ENCODE measurements around the gene CACNA1D. TPM values are rescaled to one million over a fixed set of nuclear protein-coding genes. Genes with fewer than 3 reads are reported as not detected.
A peak's percentile ranks its signal among the peaks of the same experiment; 100 is the strongest.

CACNA1D gene
- total RNA-seq, 5 donors from 2014 or later (not counting 1 experiment from before 2014, with no cell fraction given) = 0.09 to 0.47 (median 0.34) TPM; not detected in 1

GRCh38 chr3:53491276-53491675 is 3.1 kb upstream of the CACNA1D start:
- POLR2A ChIA-PET = no interaction called here
- H3K27me3 Mint-ChIP-seq = peaks cover 33 to 42% of the 10 kb centered on the region in 2 donors
- no peak for ATAC-seq (replicated peaks in 1 of 4)
- no peaks in the 10 kb centered on the region for H3K36me3 Mint-ChIP-seq
- WGBS (ENCODE audit: insufficient coverage) = 78% methylated on average over 6 of the region's 6 CpGs
- H3K27ac ChIP-seq (ENCODE audit: low read length) = no peak overlapping the region
- H3K4me3 ChIP-seq (ENCODE audit: control insufficient read depth in 1 of 2, extremely low read depth in 1 of 2, low read length in 1 of 2) = no peak overlapping the region
- no peak overlapping the region for H3K4me3 Mint-ChIP-seq
- peaks cover 4 to 12% (median 7%) of the 10 kb centered on the region in 3 donors for H3K4me1 Mint-ChIP-seq
- CTCF ChIA-PET = no interaction called here
- peaks cover 0 to 14% of the 10 kb centered on the region in 2 experiments for H3K4me1 ChIP-seq (ENCODE audit: control insufficient read depth in 1 of 2, extremely low read depth in 1 of 2, insufficient read depth in 2 of 2, low read length in 2 of 2)
- H3K36me3 ChIP-seq (ENCODE audit: control insufficient read depth in 2 of 2, extremely low read depth in 1 of 2, insufficient read depth in 1 of 2, low read length in 1 of 2) = no peaks in the 10 kb centered on the region
- H3K9me3 ChIP-seq = no peaks in the 10 kb centered on the region
- DNase-seq = no peak
- peaks cover 13 to 32% of the 10 kb centered on the region in 2 experiments for H3K27me3 ChIP-seq (replicated peaks in 1 of 2; ENCODE audit: control insufficient read depth in 2 of 2, extremely low read depth in 1 of 2, insufficient read depth in 2 of 2, low read length in 1 of 2)
- no peak overlapping the region for H3K27ac Mint-ChIP-seq
- H3K9me3 Mint-ChIP-seq = no peaks in the 10 kb centered on the region

- Histone ChIP-seq H3K27me3 (replicated peaks in 1 of 2; ENCODE audit: control insufficient read depth in 2 of 2, extremely low read depth in 1 of 2, insufficient read depth in 2 of 2, low read length in 1 of 2) (peaks cover 23 to 36% of the 10 kb centered on the region in 2 experiments), H3K4me1 (ENCODE audit: control insufficient read depth in 1 of 2, extremely low read depth in 1 of 2, insufficient read depth in 2 of 2, low read length in 2 of 2) (peaks cover 0 to 14% of the 10 kb centered on the region in 2 experiments), H3K36me3 (ENCODE audit: control insufficient read depth in 2 of 2, extremely low read depth in 1 of 2, insufficient read depth in 1 of 2, low read length in 1 of 2) (no peaks in the 10 kb centered on the region), H3K4me3 (ENCODE audit: control insufficient read depth in 1 of 2, extremely low read depth in 1 of 2, low read length in 1 of 2) (no peak overlapping the region), H3K27ac (ENCODE audit: low read length) (no peak overlapping the region), H3K9me3 (no peaks in the 10 kb centered on the region)
- Mint-ChIP-seq H3K27ac (no peak overlapping the region), H3K36me3 (no peaks in the 10 kb centered on the region), H3K4me1 (peaks cover 4 to 16% (median 11%) of the 10 kb centered on the region in 3 donors), H3K27me3 (peaks cover 52 to 60% of the 10 kb centered on the region in 2 donors), H3K4me3 (peak overlapping the region; percentile 57 to 66 (median 59)), H3K9me3 (no peaks in the 10 kb centered on the region)
- ATAC-seq (replicated peaks in 1 of 4) (no peak), DNase-seq (no peak)
- WGBS (ENCODE audit: insufficient coverage) = 0% methylated on average over 1 of the region's 13 CpGs
- ChIA-PET CTCF (no interaction called here), POLR2A (no interaction called here)
Measured at GRCh38 chr3:53493595-53493962, 832 bp upstream of the CACNA1D start.

GRCh38 chr3:53495146-53495519 is 722 bp downstream of the CACNA1D start:
- 7% methylated on average over 8 of the region's 27 CpGs for WGBS (ENCODE audit: insufficient coverage)
- Mint-ChIP-seq H3K4me3 (peak overlapping the region; percentile 21 to 70 (median 23)), H3K27me3 (peaks cover 52 to 69% of the 10 kb centered on the region in 2 donors)

GRCh38 chr3:53495520-53496391 is 1.3 kb downstream of the CACNA1D start:
- no peaks in the 10 kb centered on the region for H3K9me3 ChIP-seq
- Mint-ChIP-seq H3K27me3 (peaks cover 46 to 66% of the 10 kb centered on the region in 2 donors), H3K36me3 (no peaks in the 10 kb centered on the region), H3K27ac (peak overlapping the region in 1 of 2 donors; percentile 32), H3K4me3 (peak overlapping the region; percentile 19 to 70 (median 23)), H3K9me3 (no peaks in the 10 kb centered on the region), H3K4me1 (peaks cover 4 to 16% (median 11%) of the 10 kb centered on the region in 3 donors)
- ChIA-PET POLR2A (no interaction called here), CTCF (no interaction called here)
- 15% methylated on average over 52 of the region's 57 CpGs for WGBS (ENCODE audit: insufficient coverage)
- peaks cover 0 to 14% of the 10 kb centered on the region in 2 experiments for H3K4me1 ChIP-seq (ENCODE audit: control insufficient read depth in 1 of 2, extremely low read depth in 1 of 2, insufficient read depth in 2 of 2, low read length in 2 of 2)
- H3K36me3 ChIP-seq (ENCODE audit: control insufficient read depth in 2 of 2, extremely low read depth in 1 of 2, insufficient read depth in 1 of 2, low read length in 1 of 2) = no peaks in the 10 kb centered on the region
- peak in 1 of 4 experiments; percentile 27 for ATAC-seq (replicated peaks in 1 of 4)
- peaks cover 23 to 39% of the 10 kb centered on the region in 2 experiments for H3K27me3 ChIP-seq (replicated peaks in 1 of 2; ENCODE audit: control insufficient read depth in 2 of 2, extremely low read depth in 1 of 2, insufficient read depth in 2 of 2, low read length in 1 of 2)
- no peak overlapping the region for H3K27ac ChIP-seq (ENCODE audit: low read length)
- no peak overlapping the region for H3K4me3 ChIP-seq (ENCODE audit: control insufficient read depth in 1 of 2, extremely low read depth in 1 of 2, low read length in 1 of 2)
- DNase-seq = no peak

More at GRCh38 chr3:53495146-53495519, 722 bp downstream of the CACNA1D start:
- Mint-ChIP-seq H3K36me3 (no peaks in the 10 kb centered on the region), H3K27ac (no peak overlapping the region), H3K9me3 (no peaks in the 10 kb centered on the region), H3K4me1 (peaks cover 4 to 16% (median 11%) of the 10 kb centered on the region in 3 donors)
- H3K9me3 ChIP-seq = no peaks in the 10 kb centered on the region
- ATAC-seq (replicated peaks in 1 of 4) = no peak
- ChIA-PET POLR2A (no interaction called here), CTCF (no interaction called here)
- peaks cover 23 to 39% of the 10 kb centered on the region in 2 experiments for H3K27me3 ChIP-seq (replicated peaks in 1 of 2; ENCODE audit: control insufficient read depth in 2 of 2, extremely low read depth in 1 of 2, insufficient read depth in 2 of 2, low read length in 1 of 2)
- no peak overlapping the region for H3K27ac ChIP-seq (ENCODE audit: low read length)
- DNase-seq = peak in 1 of 35 experiments; percentile 0
- peaks cover 0 to 14% of the 10 kb centered on the region in 2 experiments for H3K4me1 ChIP-seq (ENCODE audit: control insufficient read depth in 1 of 2, extremely low read depth in 1 of 2, insufficient read depth in 2 of 2, low read length in 2 of 2)
- H3K36me3 ChIP-seq (ENCODE audit: control insufficient read depth in 2 of 2, extremely low read depth in 1 of 2, insufficient read depth in 1 of 2, low read length in 1 of 2) = no peaks in the 10 kb centered on the region
- H3K4me3 ChIP-seq (ENCODE audit: control insufficient read depth in 1 of 2, extremely low read depth in 1 of 2, low read length in 1 of 2) = no peak overlapping the region

- Mint-ChIP-seq H3K36me3 (no peaks in the 10 kb centered on the region), H3K9me3 (no peaks in the 10 kb centered on the region), H3K4me3 (peak overlapping the region in 2 of 3 donors; percentile 7 to 70), H3K27me3 (peaks cover 45 to 64% of the 10 kb centered on the region in 2 donors), H3K27ac (no peak overlapping the region), H3K4me1 (peaks cover 4 to 16% (median 11%) of the 10 kb centered on the region in 3 donors)
- Histone ChIP-seq H3K36me3 (ENCODE audit: control insufficient read depth in 2 of 2, extremely low read depth in 1 of 2, insufficient read depth in 1 of 2, low read length in 1 of 2) (no peaks in the 10 kb centered on the region), H3K4me3 (ENCODE audit: control insufficient read depth in 1 of 2, extremely low read depth in 1 of 2, low read length in 1 of 2) (no peak overlapping the region), H3K27me3 (replicated peaks in 1 of 2; ENCODE audit: control insufficient read depth in 2 of 2, extremely low read depth in 1 of 2, insufficient read depth in 2 of 2, low read length in 1 of 2) (peaks cover 23 to 36% of the 10 kb centered on the region in 2 experiments), H3K4me1 (ENCODE audit: control insufficient read depth in 1 of 2, extremely low read depth in 1 of 2, insufficient read depth in 2 of 2, low read length in 2 of 2) (peaks cover 0 to 14% of the 10 kb centered on the region in 2 experiments), H3K27ac (ENCODE audit: low read length) (no peak overlapping the region), H3K9me3 (no peaks in the 10 kb centered on the region)
- ChIA-PET CTCF (no interaction called here), POLR2A (no interaction called here)
- ATAC-seq (replicated peaks in 1 of 4) (no peak), DNase-seq (no peak)
- 25% methylated on average over 2 of the region's 2 CpGs for WGBS (ENCODE audit: insufficient coverage)
Measured at GRCh38 chr3:53496392-53496670, 1.9 kb downstream of the CACNA1D start.

GRCh38 chr3:53496984-53497383 is 2.6 kb downstream of the CACNA1D start:
- Mint-ChIP-seq H3K9me3 (no peaks in the 10 kb centered on the region), H3K36me3 (no peaks in the 10 kb centered on the region), H3K27me3 (peaks cover 39 to 59% of the 10 kb centered on the region in 2 donors), H3K27ac (no peak overlapping the region), H3K4me3 (no peak overlapping the region), H3K4me1 (peaks cover 4 to 16% (median 11%) of the 10 kb centered on the region in 3 donors)
- no peaks in the 10 kb centered on the region for H3K36me3 ChIP-seq (ENCODE audit: control insufficient read depth in 2 of 2, extremely low read depth in 1 of 2, insufficient read depth in 1 of 2, low read length in 1 of 2)
- peaks cover 0 to 14% of the 10 kb centered on the region in 2 experiments for H3K4me1 ChIP-seq (ENCODE audit: control insufficient read depth in 1 of 2, extremely low read depth in 1 of 2, insufficient read depth in 2 of 2, low read length in 2 of 2)
- CTCF ChIA-PET = no interaction called here
- ATAC-seq (replicated peaks in 1 of 4) (no peak), DNase-seq (no peak)
- WGBS (ENCODE audit: insufficient coverage) = 0% methylated on average over 2 of the region's 5 CpGs
- no peaks in the 10 kb centered on the region for H3K9me3 ChIP-seq
- POLR2A ChIA-PET = no interaction called here
- peaks cover 23 to 36% of the 10 kb centered on the region in 2 experiments for H3K27me3 ChIP-seq (replicated peaks in 1 of 2; ENCODE audit: control insufficient read depth in 2 of 2, extremely low read depth in 1 of 2, insufficient read depth in 2 of 2, low read length in 1 of 2)
- no peak overlapping the region for H3K4me3 ChIP-seq (ENCODE audit: control insufficient read depth in 1 of 2, extremely low read depth in 1 of 2, low read length in 1 of 2)
- H3K27ac ChIP-seq (ENCODE audit: low read length) = no peak overlapping the region

All from T-cell (primary cell).